HEK293 (cell line): ENCODE results near the gene SBNO2.

Experiments
- KLF10 ChIP-seq: fragments of 450-650 bp; IDR thresholded peaks from 2 replicates; pipeline ENCODE4 v1.5.1; 2018; ENCODE audit warnings: missing biosample characterization, mild to moderate bottlenecking, missing genetic modification characterization
- ZNF398 ChIP-seq: fragments of 450-650 bp; formaldehyde crosslinking; IDR thresholded peaks from 2 replicates; pipeline ENCODE4 v1.5.1; 2017; ENCODE audit warnings: missing biosample characterization, missing genetic modification characterization
- ZNF544 ChIP-seq: fragments of 450-650 bp; formaldehyde crosslinking; IDR thresholded peaks from 2 replicates; pipeline ENCODE4 v1.5.0; 2017; ENCODE audit warnings: missing biosample characterization, missing genetic modification characterization
- ZNF654 ChIP-seq: fragments of 450-650 bp; formaldehyde crosslinking; IDR thresholded peaks from 2 replicates; pipeline ENCODE4 v1.5.1; 2016; ENCODE audit warnings: low read depth, missing biosample characterization, missing genetic modification characterization
- ZNF76 ChIP-seq: fragments of 450-650 bp; formaldehyde crosslinking; IDR thresholded peaks from 2 replicates; pipeline ENCODE4; 2016; ENCODE audit warnings: low read depth, missing biosample characterization, missing genetic modification characterization, borderline replicate concordance
- TF ChIP-seq, protein P1 (sequence below): fragments of 450-650 bp; formaldehyde crosslinking; IDR thresholded peaks from 2 replicates; pipeline ENCODE4 v1.5.1; 2016; ENCODE audit warnings: missing biosample characterization, missing genetic modification characterization

- TF ChIP-seq ZNF544 (no peak), KLF10 (tag by site-specific recombination) (no peak), ZNF76 (tag by site-specific recombination) (no peak), ZNF654 (tag by site-specific recombination) (no peak), ZNF398 (no peak)
- TF ChIP-seq, protein P1, sequence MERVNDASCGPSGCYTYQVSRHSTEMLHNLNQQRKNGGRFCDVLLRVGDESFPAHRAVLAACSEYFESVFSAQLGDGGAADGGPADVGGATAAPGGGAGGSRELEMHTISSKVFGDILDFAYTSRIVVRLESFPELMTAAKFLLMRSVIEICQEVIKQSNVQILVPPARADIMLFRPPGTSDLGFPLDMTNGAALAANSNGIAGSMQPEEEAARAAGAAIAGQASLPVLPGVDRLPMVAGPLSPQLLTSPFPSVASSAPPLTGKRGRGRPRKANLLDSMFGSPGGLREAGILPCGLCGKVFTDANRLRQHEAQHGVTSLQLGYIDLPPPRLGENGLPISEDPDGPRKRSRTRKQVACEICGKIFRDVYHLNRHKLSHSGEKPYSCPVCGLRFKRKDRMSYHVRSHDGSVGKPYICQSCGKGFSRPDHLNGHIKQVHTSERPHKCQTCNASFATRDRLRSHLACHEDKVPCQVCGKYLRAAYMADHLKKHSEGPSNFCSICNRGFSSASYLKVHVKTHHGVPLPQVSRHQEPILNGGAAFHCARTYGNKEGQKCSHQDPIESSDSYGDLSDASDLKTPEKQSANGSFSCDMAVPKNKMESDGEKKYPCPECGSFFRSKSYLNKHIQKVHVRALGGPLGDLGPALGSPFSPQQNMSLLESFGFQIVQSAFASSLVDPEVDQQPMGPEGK: no peak
Observed at GRCh38 chr19:1085676-1086442, 88.2 kb downstream of the SBNO2 start.
